A549 (cell line): ENCODE measurements around the gene MESP2. TPM values are rescaled to one million over a fixed set of nuclear protein-coding genes. Genes with fewer than 3 reads are reported as not detected.
A peak's percentile ranks its signal among the peaks of the same experiment; 100 is the strongest.

Source experiments
- ATAC-seq, 2 experiments: fragments of 200-7000 bp in 1 of 2; fragments of >200 bp in 1 of 2; cut with Nextera tagmentation in 1 of 2; cut with Tn5 transposase in 1 of 2; 3 replicates each; pipeline versions ENCODE4 v1.8.0 to v1.9.1; 2018 to 2020; ENCODE audit warnings: mild to moderate bottlenecking in 1 of 2, moderate library complexity in 1 of 2
- CTCF ChIA-PET: fragments of 300-600 bp; sonication (Branson Sonifier 250); formaldehyde crosslinking; extraction: SDS; loops from one replicate; lab custom pipeline; 2021; ENCODE audit warnings: antibody characterized with exemption, inconsistent platforms; lab: Yijun Ruan, JAX
- POLR2A ChIA-PET: fragments of 350-600 bp; formaldehyde crosslinking; extraction: SDS; loops from one replicate; lab custom pipeline; 2021; ENCODE audit warnings: antibody characterized with exemption, inconsistent platforms; lab: Yijun Ruan, JAX
- DNase-seq, 2 experiments: peaks; one replicate each; pipeline versions ENCODE4 v3.0.0 to v3.0.0-alpha.2; 2011 to 2016; ENCODE audit warnings: low read depth in 1 of 2, low spot score in 1 of 2
- FAIRE-seq: peaks from 2 replicates; lab custom pipeline; 2011; peaks lifted over from hg19 to GRCh38; lab: Jason Lieb, UNC
- H3K27ac ChIP-seq, 2 experiments: fragments of >200 bp; sonication (Bioruptor Twin); formaldehyde crosslinking; 3 replicates each; pipeline ENCODE4 v1.5.1; 2016 to 2017
- H3K4me1 ChIP-seq: fragments of >200 bp; sonication (Bioruptor Twin); formaldehyde crosslinking; 3 replicates; pipeline ENCODE4 v1.6.1; 2016
- H3K4me2 ChIP-seq: fragments of >200 bp; sonication (Bioruptor Twin); formaldehyde crosslinking; 3 replicates; pipeline ENCODE4 v1.6.1; 2016
- H3K4me3 ChIP-seq: fragments of >200 bp; sonication (Bioruptor Twin); formaldehyde crosslinking; 3 replicates; pipeline ENCODE4 v1.5.1; 2016
- H3K9me3 ChIP-seq: fragments of >200 bp; sonication (Bioruptor Twin); formaldehyde crosslinking; 3 replicates; pipeline ENCODE4 v1.6.1; 2016
- CBX2 ChIP-seq: fragments of 200-600 bp; sonication (generic); IDR thresholded peaks from 2 replicates; pipeline ENCODE4 v1.6.1; 2016; ENCODE audit warnings: low read depth, mild to moderate bottlenecking, borderline replicate concordance
- CHD2 ChIP-seq: fragments of 150-350 bp; IDR thresholded peaks from 2 replicates; pipeline ENCODE4 v1.6.1; 2014; ENCODE audit warnings: low read length; ENCODE audit not compliant: partially characterized antibody
- E2F6 ChIP-seq: IDR thresholded peaks from 2 replicates; pipeline ENCODE4 v1.6.1; 2012; ENCODE audit warnings: low read depth, borderline replicate concordance
- ELK1 ChIP-seq: fragments of 150-350 bp; IDR thresholded peaks from 2 replicates; pipeline ENCODE4 v1.6.1; 2014; ENCODE audit warnings: low read depth, mild to moderate bottlenecking, low read length
- EP300 ChIP-seq, 2 experiments: fragments of >200 bp; sonication (Bioruptor Twin); formaldehyde crosslinking; IDR thresholded peaks; 2 replicates in 1 of 2; 3 replicates in 1 of 2; pipeline ENCODE4 v1.6.1; 2016 to 2017
- FOSB ChIP-seq: fragments of 250-450 bp; sonication (Bioruptor Pico); IDR thresholded peaks from 2 replicates; pipeline ENCODE4 v1.5.0; 2020; ENCODE audit warnings: mild to moderate bottlenecking, moderate library complexity
- FOSL2 ChIP-seq, 2 experiments: fragments of 450-650 bp in 1 of 2; fragments of >200 bp in 1 of 2; sonication (Bioruptor Twin) in 1 of 2; formaldehyde crosslinking; IDR thresholded peaks; 2 replicates each; pipeline versions ENCODE4 v1.5.0 to v1.6.1; 2016 to 2020; ENCODE audit warnings: mild to moderate bottlenecking in 1 of 2, moderate library complexity in 1 of 2
- HEYL ChIP-seq: fragments of 250-450 bp; sonication (Bioruptor Pico); IDR thresholded peaks from 2 replicates; pipeline ENCODE4 v1.8.0; 2021; ENCODE audit warnings: mild to moderate bottlenecking, moderate library complexity
- HMGXB4 ChIP-seq: fragments of 250-450 bp; sonication (Bioruptor Pico); IDR thresholded peaks from 2 replicates; pipeline ENCODE4 v1.5.0; 2021; ENCODE audit warnings: mild to moderate bottlenecking, moderate library complexity, borderline replicate concordance
- HOXA7 ChIP-seq: fragments of 250-450 bp; sonication (Bioruptor Pico); IDR thresholded peaks from 2 replicates; pipeline ENCODE4 v1.5.0; 2020; ENCODE audit warnings: mild to moderate bottlenecking, moderate library complexity
- JUNB ChIP-seq: fragments of >200 bp; sonication (Bioruptor Twin); formaldehyde crosslinking; IDR thresholded peaks from 2 replicates; pipeline ENCODE4 v1.6.1; 2016
- KDM1A ChIP-seq: fragments of 200-600 bp; sonication (generic); IDR thresholded peaks from 2 replicates; pipeline ENCODE4 v1.6.1; 2016; ENCODE audit warnings: low read depth, mild to moderate bottlenecking
- MAZ ChIP-seq: fragments of 150-350 bp; IDR thresholded peaks from 2 replicates; pipeline ENCODE4 v1.6.1; 2014; ENCODE audit warnings: antibody characterized with exemption, low read depth, low read length, borderline replicate concordance
- NR3C1 ChIP-seq: fragments of >200 bp; sonication (Bioruptor Twin); formaldehyde crosslinking; IDR thresholded peaks from 3 replicates; pipeline ENCODE4 v1.6.1; 2017
- POLR2A ChIP-seq: IDR thresholded peaks from 2 replicates; pipeline ENCODE4 v1.6.1; 2012; ENCODE audit warnings: mild to moderate bottlenecking, low read length
- POLR2AphosphoS2 ChIP-seq: conservative IDR thresholded peaks from 2 replicates; pipeline ENCODE4 v1.6.1; 2012; ENCODE audit warnings: low read length, improper control_type of control experiment, inconsistent platforms
- RCOR1 ChIP-seq: fragments of 150-350 bp; IDR thresholded peaks from 2 replicates; pipeline ENCODE4 v1.6.1; 2014; ENCODE audit warnings: antibody characterized with exemption, low read length, low read depth
- REST ChIP-seq: fragments of 200-600 bp; sonication (generic); IDR thresholded peaks from 2 replicates; pipeline ENCODE4 v1.6.1; 2016; ENCODE audit warnings: antibody characterized with exemption, mild to moderate bottlenecking, moderate library complexity
- RFX5 ChIP-seq: fragments of 450-650 bp; IDR thresholded peaks from 2 replicates; pipeline ENCODE4 v1.7.1; 2014; ENCODE audit warnings: antibody characterized with exemption, mild to moderate bottlenecking, moderate library complexity
- TFCP2L1 ChIP-seq: fragments of 250-450 bp; sonication (Bioruptor Pico); IDR thresholded peaks from 2 replicates; pipeline ENCODE4 v1.5.0; 2021; ENCODE audit warnings: mild to moderate bottlenecking
- TP53 ChIP-seq: fragments of 250-450 bp; sonication (Bioruptor Pico); IDR thresholded peaks from 2 replicates; pipeline ENCODE4 v1.5.0; 2021; ENCODE audit warnings: mild to moderate bottlenecking, moderate library complexity
- USF2 ChIP-seq: fragments of 450-650 bp; IDR thresholded peaks from 2 replicates; pipeline ENCODE4 v1.6.1; 2014; ENCODE audit warnings: antibody characterized with exemption
- ZC3H11A ChIP-seq: fragments of 450-650 bp; IDR thresholded peaks from 2 replicates; pipeline ENCODE4 v1.6.1; 2014; ENCODE audit warnings: antibody characterized with exemption, mild to moderate bottlenecking
- WGBS: methylation state at CpG from one replicate; pipeline ENCODE4 v1.1.6; 2017; ENCODE audit errors: missing lambda C conversion rate; 5-methylcytosine and 5-hydroxymethylcytosine counted together
- polyA plus RNA-seq, 4 experiments: library from polyadenylated mRNA; depleted of rRNA in 3 of 4; stranded (reverse); fragments of >200 nt; fragmentation: RNase III in 1 of 4; extraction: RNeasy Plus Mini Kit Qiagen cat#74134 plus additional on column Dnase treatment in 1 of 4; gene quantifications; 2 replicates in 3 of 4; 3 replicates in 1 of 4; pipeline ENCODE4 v1.2.3, GENCODE V29; 2011 to 2017

MESP2 gene
- polyA plus RNA-seq, 2 of the 4 experiments (the other 2 are of a cell fraction) = 0.22 to 0.57 TPM

GRCh38 chr15:89783111-89783860 lies 7.2 kb downstream of the MESP2 start:
- no peak for DNase-seq
- H3K27ac ChIP-seq = peak overlapping the region in 1 of 2 experiments; percentile 79; a peak in 3 of 6 replicates
- ChIA-PET POLR2A (no interaction called here), CTCF (interaction anchor here (1.4 to 3.1 kb wide), 8 partner anchors 9 to 91 kb away, joined by 4 to 19 read pairs (median 6); partner anchors contain the start of gene MESP1)
- no peak for TF ChIP-seq ELK1
- no peak for TF ChIP-seq NR3C1
- TF ChIP-seq ZC3H11A = no peak
- no peak for TF ChIP-seq HOXA7 (CRISPR knock-in tag)
- no peak for TF ChIP-seq HMGXB4
- TF ChIP-seq RFX5 = no peak
- no peak for TF ChIP-seq EP300 (IDR thresholded peaks at IDR 0.05)
- no peak for TF ChIP-seq HEYL (CRISPR knock-in tag)
- no peak for TF ChIP-seq POLR2A
- no peak for TF ChIP-seq FOSB (CRISPR knock-in tag)
- no peak for TF ChIP-seq FOSL2 (IDR thresholded peaks at IDR 0.05)
- TF ChIP-seq FOSL2 (CRISPR knock-in tag; IDR thresholded peaks at IDR 0.05) = no peak
- no peak for TF ChIP-seq CBX2
- TF ChIP-seq E2F6 = no peak
- TF ChIP-seq TP53 (CRISPR knock-in tag) = no peak
- TF ChIP-seq RCOR1 = no peak
- TF ChIP-seq TFCP2L1 (CRISPR knock-in tag) = no peak
- TF ChIP-seq USF2 = no peak
- TF ChIP-seq CHD2 = no peak
- no peak for TF ChIP-seq JUNB
- no peak overlapping the region for H3K4me3 ChIP-seq
- peaks cover 17% of the 10 kb centered on the region for H3K9me3 ChIP-seq
- peaks cover 37% of the 10 kb centered on the region for H3K4me1 ChIP-seq
- no peak for ATAC-seq
- WGBS = 91% methylated on average over 14 of the region's 14 CpGs
- H3K4me2 ChIP-seq = no peak overlapping the region
- no peak for FAIRE-seq

GRCh38 chr15:89783861-89784685 lies 7.9 kb downstream of the MESP2 start:
- POLR2A ChIA-PET = no interaction called here
- FAIRE-seq = no peak
- H3K9me3 ChIP-seq = peaks cover 22% of the 10 kb centered on the region
- CTCF ChIA-PET = interaction anchor here (1.4 to 3.1 kb wide), 8 partner anchors 9 to 90 kb away, joined by 4 to 19 read pairs (median 6); partner anchors contain the start of gene MESP1
- H3K4me3 ChIP-seq = no peak overlapping the region
- H3K4me1 ChIP-seq = peaks cover 37% of the 10 kb centered on the region
- H3K27ac ChIP-seq = peak overlapping the region; percentile 60 to 79; a peak in 4 of 6 replicates
- TF ChIP-seq RFX5 (no peak), MAZ (no peak), FOSB (CRISPR knock-in tag) (no peak), HEYL (CRISPR knock-in tag) (no peak), POLR2AphosphoS2 (no peak), CBX2 (no peak), ZC3H11A (no peak), E2F6 (no peak), REST (no peak), KDM1A (no peak)
- TF ChIP-seq, all 56 proteins: peak for 0
- WGBS = 92% methylated on average over 15 of the region's 15 CpGs
- no peak for DNase-seq
- H3K4me2 ChIP-seq = no peak overlapping the region
- peak in 1 of 2 experiments; percentile 12; a peak in 3 of 6 replicates for ATAC-seq
